BJ (cell line): ENCODE results near the gene PLCG1. TPM values are rescaled to one million over a fixed set of nuclear protein-coding genes. Genes with fewer than 3 reads are reported as not detected.
A peak's percentile ranks its signal among the peaks of the same experiment; 100 is the strongest.

Experiments
- CTCF ChIA-PET: fragments of 350-600 bp; formaldehyde crosslinking; extraction: SDS; loops from one replicate; lab custom pipeline; 2021; ENCODE audit warnings: antibody characterized with exemption, inconsistent platforms; lab: Yijun Ruan, JAX
- POLR2A ChIA-PET: fragments of 300-600 bp; sonication (Branson Sonifier 250); formaldehyde crosslinking; extraction: SDS; loops from one replicate; lab custom pipeline; 2021; ENCODE audit warnings: antibody characterized with exemption; lab: Charles Lee
- DNase-seq: peaks from one replicate; pipeline ENCODE4 v3.0.0-alpha.2; 2011; ENCODE audit warnings: low read depth
- H3K27me3 ChIP-seq: 2 replicates; pipeline ENCODE4 v1.6.0; 2011; ENCODE audit warnings: low read length; ENCODE audit not compliant: control insufficient read depth, insufficient read depth
- H3K36me3 ChIP-seq: 2 replicates; pipeline ENCODE4 v1.5.1; 2011; ENCODE audit warnings: low read length; ENCODE audit not compliant: control insufficient read depth, insufficient read depth
- H3K4me3 ChIP-seq: 2 replicates; pipeline ENCODE4 v1.5.1; 2011; ENCODE audit warnings: low read depth, mild to moderate bottlenecking, control low read depth, low read length
- CTCF ChIP-seq: IDR thresholded peaks from 2 replicates; pipeline ENCODE4 v1.5.1; 2011; ENCODE audit warnings: low read depth, mild to moderate bottlenecking, control low read depth, inconsistent platforms, low read length, moderate library complexity; ENCODE audit not compliant: insufficient read depth
- polyA plus RNA-seq: library from polyadenylated mRNA; depleted of rRNA; stranded (reverse); fragments of >200 nt; gene quantifications from 2 replicates; pipeline ENCODE4 v1.2.3, GENCODE V29; 2011

Gene PLCG1
- polyA plus RNA-seq, 1 experiment = 46.5 TPM

- Histone ChIP-seq H3K36me3 (peaks cover 29% of the 10 kb centered on the region), H3K27me3 (no peaks in the 10 kb centered on the region), H3K4me3 (no peak overlapping the region)
- ChIA-PET POLR2A (no interaction called here), CTCF (interaction anchor here (0.6 to 9.7 kb wide), 38 partner anchors 9 to 312 kb away, joined by 3 to 149 read pairs (median 4); partner anchors contain the start of gene LPIN3)
- no peak for DNase-seq
- TF ChIP-seq CTCF = peak; percentile 98
These were observed 35.9 kb downstream of the PLCG1 start for GRCh38 chr20:41173161-41173721.

- ChIA-PET CTCF (interaction anchor here (0.6 to 9.7 kb wide), 21 partner anchors 9 to 324 kb away, joined by 3 to 149 read pairs (median 5); partner anchors contain the start of gene LPIN3), POLR2A (no interaction called here)
- no peak for DNase-seq
- TF ChIP-seq CTCF = no peak
- Histone ChIP-seq H3K27me3 (no peaks in the 10 kb centered on the region), H3K4me3 (no peak overlapping the region), H3K36me3 (peaks cover 24% of the 10 kb centered on the region)
These were observed 36.5 kb downstream of the PLCG1 start for GRCh38 chr20:41173791-41174341.

GRCh38 chr20:41174373-41174772 lies 37.0 kb downstream of the PLCG1 start:
- no peak for DNase-seq
- TF ChIP-seq CTCF = no peak
- Histone ChIP-seq H3K27me3 (no peaks in the 10 kb centered on the region), H3K36me3 (peaks cover 21% of the 10 kb centered on the region), H3K4me3 (no peak overlapping the region)
- ChIA-PET POLR2A (no interaction called here), CTCF (interaction anchor here (0.6 to 9.7 kb wide), 12 partner anchors 9 to 324 kb away, joined by 3 to 149 read pairs (median 3); partner anchors contain the start of gene LPIN3)

- H3K36me3 ChIP-seq = peaks cover 18% of the 10 kb centered on the region
- no peak for DNase-seq
- no peaks in the 10 kb centered on the region for H3K27me3 ChIP-seq
- H3K4me3 ChIP-seq = no peak overlapping the region
- TF ChIP-seq CTCF = no peak
- ChIA-PET CTCF (interaction anchor here (0.7 to 9.7 kb wide), 9 partner anchors 10 to 323 kb away, joined by 3 to 149 read pairs (median 3); partner anchors contain the start of gene LPIN3), POLR2A (no interaction called here)
These were observed 37.4 kb downstream of the PLCG1 start for GRCh38 chr20:41174782-41175181.

GRCh38 chr20:41175201-41175651 lies 37.9 kb downstream of the PLCG1 start:
- no peak for TF ChIP-seq CTCF
- no peak for DNase-seq
- ChIA-PET POLR2A (no interaction called here), CTCF (interaction anchor here (0.7 to 9.7 kb wide), 10 partner anchors 10 to 323 kb away, joined by 3 to 149 read pairs (median 4); partner anchors contain the start of gene LPIN3)
- Histone ChIP-seq H3K36me3 (peaks cover 18% of the 10 kb centered on the region), H3K4me3 (no peak overlapping the region), H3K27me3 (no peaks in the 10 kb centered on the region)
